GM21447 (cell line): ENCODE measurements around the gene HDAC11.

Experiments used
- ATAC-seq: cut with Tn5 transposase; IDR thresholded peaks from one replicate; pipeline ENCODE4 v1.9.1; 2021; ENCODE audit not compliant: unreplicated experiment

HDAC11 gene

DNA sequence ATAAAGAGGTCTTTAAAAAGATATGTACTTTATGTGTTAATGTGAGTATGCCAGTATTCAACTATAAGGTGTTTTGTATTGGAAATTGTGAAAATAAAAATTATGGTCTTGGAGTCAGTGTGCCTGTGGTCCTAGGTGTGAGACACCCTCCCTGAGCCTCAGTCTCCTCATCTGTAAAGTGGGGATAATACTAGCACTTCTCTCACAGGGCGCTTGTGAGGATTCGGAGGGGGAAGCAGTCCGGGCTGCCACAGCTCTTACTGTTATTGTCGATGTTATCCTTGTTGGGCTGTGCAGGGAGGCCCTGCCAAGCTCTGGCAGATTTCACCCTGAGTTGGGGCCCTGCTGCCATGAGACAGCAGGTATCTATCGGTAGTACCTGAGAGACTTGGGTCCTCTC is 42.1 kb downstream of the HDAC11 start:
- no peak for ATAC-seq

DNA sequence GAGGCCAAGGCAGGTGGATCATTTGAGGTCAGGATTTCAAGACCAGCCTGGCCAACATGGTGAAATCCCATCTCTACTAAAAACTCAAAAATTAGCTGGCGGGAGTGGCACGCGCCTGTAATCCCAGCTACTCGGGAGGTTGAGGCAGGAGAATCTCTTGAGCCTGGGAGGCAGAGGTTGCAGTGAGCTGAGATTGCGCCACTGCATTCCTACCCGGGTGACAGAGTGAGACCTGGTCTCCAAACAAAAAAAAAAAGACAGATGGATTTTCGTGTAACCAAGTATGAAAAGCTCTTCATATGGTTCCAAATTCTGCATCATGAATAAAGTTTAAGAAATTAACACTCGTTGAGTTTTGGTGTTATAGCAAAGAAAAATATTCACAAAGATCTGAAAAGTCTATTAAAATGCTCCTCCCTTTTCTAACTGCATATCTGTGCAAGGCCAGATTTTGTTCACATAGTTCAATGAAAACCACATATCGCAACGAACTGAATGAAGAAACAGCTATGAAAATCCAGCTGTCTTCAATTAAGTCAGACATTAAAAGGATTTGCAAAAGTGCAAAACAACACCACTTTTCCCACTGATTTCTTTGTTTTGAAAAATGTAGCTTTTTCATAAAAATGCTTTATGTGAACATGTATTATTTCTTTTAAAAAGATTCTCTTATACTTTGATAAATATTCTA is 45.0 kb downstream of the HDAC11 start:
- ATAC-seq: no peak

DNA sequence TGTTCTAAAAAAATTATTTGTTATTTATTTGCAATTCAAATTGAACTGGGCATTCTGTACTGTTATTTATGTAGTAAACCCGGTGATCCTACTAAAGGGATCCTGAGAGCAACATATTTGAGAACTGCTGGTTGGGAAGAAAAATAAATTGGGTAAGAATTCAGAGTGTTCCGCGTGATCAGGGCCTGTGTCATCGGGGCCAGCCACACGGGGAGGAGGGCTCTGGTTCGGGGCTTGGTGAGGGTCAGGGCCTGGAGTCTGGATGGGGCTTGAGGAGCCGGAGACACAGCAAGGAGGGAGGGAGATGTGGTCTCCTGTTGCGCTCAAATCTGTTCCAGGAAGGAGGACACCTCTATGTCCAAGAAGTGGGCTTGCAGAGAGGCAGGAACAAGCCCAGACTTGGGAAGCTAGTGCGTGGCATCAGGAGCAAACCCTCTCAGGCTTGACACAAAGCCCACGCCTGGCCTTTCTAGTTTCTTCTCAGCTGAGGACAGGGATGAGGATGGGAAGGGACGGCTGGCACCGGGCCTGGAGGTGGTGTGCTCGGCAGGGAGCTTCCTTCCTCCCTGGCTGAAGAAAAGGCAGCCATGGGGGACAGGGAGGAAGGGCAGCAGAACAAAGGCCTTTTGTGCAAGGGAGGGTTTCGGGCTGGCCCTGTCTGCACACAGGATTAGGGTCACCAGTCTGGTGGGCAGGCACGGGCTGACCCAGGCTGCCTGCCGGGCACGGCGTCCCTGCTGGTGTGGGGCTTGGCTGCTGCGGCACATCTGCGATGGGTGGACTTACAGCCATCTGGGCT is 45.9 kb downstream of the HDAC11 start:
- no peak for ATAC-seq

DNA sequence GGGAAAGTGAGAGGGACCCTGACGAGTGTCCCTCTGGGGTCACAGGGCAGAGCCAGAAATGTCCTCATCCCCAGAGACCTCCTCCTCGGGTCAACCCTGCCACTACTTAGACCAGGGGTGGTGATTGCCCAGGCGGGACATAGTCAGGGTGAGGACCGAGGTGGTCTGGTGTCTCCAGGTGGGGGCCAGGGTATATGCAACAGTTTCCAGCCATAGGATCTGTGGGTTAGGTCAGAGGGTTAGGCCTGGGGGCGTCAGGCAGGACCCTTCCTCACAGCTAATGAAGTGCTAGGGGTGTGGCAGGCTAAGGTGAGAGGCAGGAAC is 46.5 kb downstream of the HDAC11 start:
- ATAC-seq: no peak

DNA sequence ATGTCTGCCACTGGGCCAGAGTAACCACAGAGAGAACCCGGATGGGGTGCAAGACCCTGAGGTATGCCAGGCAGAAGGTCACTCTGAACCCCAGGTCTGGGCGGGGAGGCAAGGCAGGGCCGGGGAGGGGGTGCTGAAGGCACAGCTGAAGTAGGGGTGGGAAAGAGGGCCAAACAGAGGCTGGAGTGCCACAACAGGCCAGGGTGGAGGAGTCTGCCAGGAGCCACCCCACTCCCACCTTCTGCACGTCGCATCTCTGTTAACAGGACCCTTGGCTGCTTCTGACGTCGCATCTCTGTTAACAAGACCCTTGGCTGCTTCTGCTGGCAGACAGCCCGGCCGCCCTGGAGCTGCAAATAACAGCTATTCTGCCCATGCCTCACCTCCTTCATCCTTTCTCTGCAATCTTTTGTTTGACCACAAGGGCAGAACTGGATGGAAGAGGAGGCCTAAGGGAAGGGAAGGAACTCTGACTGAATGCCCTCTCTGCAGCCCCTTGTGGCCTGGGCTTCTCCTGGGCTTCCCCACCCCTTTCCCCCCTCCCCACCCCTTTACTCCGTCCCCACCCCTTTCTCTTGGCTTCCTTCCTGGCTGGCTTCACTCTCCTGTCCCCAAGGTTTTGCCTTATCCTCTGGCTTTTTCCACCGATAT is 48.2 kb downstream of the HDAC11 start:
- no peak for ATAC-seq

DNA sequence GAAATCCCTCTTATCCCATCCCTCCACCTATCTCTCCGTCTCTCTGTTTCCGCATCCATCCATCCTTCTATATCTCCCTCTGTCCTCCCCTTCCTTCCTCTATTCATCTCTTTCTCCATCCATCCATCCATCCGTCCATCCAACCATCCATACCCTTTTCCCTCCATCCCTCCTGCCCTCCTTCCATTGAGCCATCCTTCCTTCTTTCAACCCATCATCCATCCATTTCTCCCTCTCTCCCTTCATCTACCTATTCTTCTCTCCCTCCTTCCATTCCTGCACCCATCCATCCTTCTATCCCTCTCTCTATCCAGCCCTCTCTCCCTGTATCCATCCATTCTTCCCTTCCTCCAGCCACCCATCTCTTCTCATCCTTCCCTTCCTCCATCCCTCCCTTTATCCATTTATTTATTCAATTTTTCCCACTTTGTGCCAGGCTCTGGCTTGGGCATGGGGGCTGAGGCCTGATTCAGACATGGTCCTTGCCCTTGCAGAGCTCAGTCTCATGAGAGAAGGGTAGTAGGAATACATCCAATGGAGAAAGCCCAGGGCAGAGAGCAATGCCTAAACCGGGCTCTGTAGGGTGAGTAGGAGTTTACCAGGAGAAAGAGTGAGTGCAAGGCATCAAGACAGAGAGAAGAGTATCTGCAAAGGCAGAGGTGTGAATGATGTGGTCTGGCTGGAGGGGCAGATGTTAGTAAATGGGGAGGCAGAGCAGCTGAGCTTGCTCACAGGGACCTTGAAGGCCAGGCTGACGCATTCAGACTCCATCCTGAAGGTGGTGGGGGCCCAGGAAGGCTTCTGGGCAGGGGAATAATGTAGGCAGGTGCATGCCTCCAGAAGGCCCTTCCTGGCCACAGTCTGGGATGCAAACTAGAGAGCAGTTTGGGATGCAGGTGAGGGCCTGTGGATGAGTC is 49.3 kb downstream of the HDAC11 start:
- no peak for ATAC-seq

DNA sequence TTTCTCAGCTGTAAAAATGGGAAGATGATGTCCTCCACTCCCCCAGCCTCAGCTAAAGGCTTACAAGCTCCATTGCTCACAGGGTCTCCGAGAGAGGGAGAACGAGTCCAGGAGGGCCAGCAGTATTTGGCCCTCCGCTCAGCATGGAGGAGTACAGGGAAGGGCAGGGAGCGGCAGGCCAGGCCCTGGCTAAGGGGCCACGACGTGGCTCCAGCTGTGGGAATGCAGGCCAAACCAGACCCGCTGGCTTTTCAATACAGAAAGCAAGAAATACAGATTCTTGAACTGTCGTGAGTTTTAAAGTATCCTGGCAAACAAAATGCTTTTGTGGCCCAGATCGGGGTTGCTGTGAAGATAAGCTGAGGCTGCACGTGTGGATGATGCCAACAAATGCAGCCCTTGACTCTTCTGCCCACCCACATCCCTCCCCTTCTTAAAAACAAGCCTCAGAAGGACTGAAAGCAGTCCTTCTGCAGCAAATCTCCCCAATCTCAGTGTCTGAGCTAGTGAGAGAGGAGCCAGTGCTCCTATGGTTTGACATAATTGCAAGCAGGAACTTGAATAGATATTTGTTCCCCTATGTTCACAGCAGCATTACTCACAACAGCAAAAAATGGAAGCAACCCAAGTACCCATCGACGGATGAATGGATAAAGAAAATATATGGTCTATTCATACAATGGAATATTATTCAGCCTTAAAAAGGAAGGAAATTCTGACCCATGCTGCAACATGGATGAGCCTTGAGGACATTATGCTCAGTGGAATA is 50.3 kb downstream of the HDAC11 start:
- no peak for ATAC-seq

DNA sequence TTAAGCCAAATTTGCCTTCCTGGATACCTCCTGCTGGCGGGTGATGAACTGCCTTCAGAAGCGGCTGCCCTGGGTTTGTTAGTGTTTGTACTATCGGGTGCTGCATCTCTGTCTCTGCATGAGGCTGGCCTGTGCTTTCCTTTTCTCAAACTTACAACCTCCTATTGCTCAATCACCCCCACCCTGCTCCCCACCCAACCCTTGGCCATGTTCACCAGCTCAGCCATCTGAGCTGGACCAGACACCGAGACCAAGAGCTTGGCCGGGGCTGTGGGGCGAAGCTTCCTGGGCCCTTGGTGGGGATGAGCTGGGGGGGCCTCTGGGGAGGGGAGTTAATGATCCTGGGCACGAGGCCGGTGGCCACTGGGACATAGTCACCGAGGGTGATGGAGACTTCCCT is 52.0 kb downstream of the HDAC11 start:
- ATAC-seq: no peak

DNA sequence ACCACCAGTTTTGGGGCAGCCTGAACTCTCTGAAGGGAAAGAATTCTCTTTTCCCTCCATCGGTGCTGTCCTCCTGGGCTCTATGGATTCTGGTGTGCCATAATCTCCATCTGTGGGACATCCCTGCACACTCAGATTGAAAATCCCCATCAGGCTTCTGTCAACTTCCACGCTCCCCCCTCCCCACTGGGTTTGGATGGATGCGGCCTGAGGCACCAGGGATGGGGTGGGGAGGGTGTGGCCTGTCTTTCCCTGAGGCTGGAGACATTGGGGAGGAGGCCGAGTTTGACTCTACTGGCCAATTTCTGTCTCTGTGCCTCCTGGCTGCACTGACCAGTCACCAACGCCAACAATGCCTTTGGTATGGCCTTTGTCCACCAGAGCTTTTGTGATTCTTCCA is 52.5 kb downstream of the HDAC11 start:
- no peak for ATAC-seq

DNA sequence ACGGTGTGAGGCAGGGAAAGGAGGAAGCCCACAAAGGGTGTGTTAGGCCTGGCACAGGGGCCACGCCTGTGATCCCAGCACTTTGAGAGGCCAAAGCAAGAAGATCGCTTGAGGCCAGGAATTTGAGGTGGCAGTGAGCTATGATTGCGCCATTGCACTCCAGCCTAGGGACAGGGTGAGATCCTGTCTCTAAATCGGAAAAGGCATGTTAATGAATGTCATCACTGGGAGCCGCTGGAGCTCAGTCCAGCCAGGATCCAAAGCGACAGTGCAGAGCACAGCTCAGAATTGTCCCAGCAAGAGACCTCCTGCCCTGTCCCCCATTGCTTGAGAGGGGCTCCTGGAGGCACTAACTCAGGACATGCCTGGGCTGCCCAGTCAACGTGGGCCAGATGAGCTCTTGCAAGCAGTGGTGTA is 53.8 kb downstream of the HDAC11 start:
- no peak for ATAC-seq

DNA sequence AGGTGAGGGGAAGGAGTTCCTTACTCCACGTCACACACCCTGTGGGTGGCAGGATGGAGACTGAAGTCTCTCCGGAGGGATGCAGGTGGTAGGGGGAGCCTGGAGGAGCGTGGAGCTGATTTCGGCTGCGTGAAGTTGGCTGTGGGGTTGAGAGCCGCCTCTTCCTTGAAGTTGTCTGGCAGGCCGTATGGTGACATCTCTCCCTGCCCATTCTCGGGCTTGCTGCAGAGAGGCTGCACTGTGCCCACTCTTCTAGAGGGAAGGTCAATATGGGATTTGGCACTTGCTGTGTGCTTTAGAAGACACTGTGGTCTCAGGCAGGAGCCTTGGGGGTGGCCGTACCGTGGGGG is 55.4 kb downstream of the HDAC11 start:
- ATAC-seq: no peak

DNA sequence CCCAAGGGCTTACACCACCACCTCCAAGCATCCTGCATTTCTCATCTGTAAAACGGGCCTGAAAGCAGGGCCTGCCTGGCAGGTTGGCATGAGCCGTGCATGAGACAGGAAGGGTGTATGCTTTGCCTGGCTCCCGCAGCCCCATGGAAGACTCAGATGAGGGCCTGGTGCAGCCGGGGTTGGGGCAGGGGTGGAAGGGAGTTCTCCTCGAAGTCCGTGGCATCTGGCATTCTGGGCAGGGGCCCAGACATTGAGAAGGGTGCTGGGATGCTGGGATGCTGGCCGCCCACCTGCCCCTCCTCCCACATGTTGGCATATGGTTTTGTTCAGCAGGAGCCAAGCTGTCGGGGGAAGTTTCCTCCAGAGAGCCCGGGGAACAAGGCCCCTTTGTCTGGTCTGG is 55.8 kb downstream of the HDAC11 start:
- no peak for ATAC-seq

DNA sequence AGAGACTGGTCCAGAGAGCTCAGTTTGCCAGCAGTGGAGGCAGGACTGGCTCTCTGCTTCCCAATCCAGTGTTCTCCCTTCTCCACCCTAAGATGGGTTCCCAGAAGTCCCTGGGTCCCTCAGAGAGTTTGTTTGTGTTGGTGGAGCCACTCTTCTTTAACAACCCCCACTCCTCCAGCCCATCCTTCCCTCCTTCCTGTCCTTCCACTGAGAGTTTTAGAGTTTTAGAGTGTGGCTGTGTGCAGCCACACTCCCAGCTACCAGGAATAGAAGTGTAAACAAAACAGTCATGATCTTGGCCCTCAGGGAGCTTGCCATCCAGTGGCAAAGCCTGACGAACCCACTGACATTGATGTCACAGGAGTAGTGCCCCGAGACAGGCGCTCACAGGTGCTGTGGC is 56.3 kb downstream of the HDAC11 start:
- ATAC-seq: no peak

DNA sequence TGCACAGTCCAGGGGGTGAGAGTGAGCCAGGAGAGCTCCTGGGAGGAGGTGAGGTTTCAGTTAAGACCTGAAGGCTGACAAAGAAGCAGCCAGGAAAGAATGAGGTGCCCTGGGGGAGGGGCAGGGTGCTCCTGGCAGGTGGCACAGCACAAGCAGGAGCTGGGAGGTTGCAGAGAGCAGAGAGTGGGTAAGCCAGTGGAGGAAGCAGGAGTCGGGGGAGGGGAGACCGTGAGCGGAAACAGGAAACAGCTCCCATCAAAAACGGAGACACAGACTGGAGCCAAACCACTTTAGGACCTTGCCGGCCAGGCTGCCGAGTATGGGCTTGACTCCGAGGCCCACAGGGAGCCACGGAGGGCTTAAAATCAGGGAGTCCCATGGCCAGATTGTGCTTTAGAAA is 56.7 kb downstream of the HDAC11 start:
- no peak for ATAC-seq

DNA sequence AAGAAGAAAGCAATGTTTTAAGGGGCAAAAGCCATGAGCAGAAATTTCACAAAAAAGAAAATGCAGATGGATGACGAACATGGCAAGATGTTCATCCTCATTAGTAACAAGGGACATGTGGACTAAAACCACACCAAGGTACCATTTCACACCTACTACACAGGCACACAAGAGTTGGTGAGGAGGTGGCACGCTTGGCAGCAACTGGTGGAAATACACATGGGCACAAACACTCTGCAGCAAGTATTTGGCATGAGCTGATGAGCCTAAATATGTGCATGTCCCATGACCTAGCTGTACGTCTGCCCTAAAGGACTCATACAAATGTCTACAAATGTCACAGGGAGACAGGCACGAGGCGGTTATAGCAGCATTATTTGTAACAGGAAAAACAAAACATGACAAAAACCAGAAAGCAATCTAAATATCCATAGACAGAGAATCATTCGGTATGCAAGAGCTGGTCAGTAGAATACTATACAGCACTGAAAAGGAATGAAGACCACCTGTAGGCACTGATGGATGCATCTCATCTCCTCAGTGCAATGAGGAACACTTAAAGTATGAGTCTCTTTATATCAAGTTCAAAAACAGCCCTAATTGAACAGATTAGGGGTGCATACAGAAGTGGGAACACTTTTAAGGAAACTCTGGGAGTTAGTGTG is 57.3 kb downstream of the HDAC11 start:
- no peak for ATAC-seq

DNA sequence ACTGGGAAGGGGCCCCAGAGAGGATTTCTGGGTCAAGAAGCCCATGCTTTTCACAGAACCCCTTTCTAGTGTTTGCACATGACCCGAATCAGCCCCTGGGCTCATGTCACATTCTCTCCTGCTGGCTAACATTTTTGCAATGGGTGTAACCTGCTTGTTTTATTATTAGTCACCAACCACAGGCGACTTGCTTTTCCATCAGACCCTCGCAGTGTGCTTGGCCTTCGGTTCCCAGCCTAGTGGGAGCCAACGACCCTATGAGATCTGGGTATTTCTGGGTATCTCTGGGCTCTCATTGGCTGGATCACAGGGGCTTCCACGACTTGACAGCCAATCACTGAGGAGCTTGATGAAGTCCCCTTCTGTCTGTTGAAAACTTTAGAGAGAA is 57.8 kb downstream of the HDAC11 start:
- ATAC-seq: no peak

DNA sequence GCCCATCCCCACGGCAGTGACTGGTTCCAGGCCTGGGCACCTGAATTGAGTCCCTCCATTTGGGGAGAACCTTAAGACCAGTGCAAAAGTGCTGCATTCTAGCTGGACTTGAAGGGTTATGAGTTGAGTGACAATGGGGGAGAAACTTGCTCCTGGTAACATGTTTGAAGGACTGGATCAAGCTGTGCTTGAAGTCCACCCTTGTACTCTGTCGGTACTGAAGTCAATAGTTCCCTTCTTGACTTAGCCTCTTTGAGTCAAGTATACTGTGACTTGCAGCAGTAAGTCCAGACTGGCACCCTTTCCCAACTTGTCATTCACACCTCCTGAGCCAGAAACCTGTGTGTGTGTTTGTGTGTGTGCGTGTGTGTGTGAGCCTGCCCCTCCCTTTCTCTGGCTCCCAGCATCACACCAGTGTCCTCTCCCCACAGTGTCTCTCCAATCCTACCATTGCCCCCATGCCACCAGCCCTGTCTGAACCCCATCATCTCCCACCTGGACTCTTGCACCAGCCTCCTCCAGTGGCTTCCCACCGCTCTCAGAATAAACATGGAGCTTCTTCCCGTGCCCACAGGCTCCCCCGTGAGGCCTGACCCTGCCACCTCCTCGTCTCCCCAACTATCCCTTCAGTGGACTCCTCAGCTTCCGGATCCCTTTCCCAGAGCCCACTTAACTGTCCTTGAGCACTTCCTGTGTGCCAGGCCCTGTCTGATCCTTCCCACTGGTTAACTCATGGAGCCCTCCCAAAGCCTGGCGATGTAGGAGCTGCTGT is 58.6 kb downstream of the HDAC11 start:
- ATAC-seq: no peak

DNA sequence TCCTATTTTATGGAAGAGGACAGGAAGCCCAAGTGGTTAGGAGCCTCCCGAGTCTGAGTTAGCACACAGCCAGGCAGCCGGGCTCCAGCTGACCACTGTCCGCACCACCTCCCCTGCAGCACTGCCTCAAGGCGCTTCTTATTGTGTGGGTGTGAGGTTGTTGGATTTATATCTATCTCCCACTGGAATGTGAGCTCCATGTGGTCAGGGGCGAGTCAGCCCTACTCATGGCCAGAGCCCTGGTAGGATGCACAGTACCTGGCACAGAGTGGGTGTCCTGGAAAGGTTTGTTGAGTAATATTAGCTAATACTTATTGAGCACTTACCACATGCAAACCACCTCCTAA is 59.2 kb downstream of the HDAC11 start:
- ATAC-seq: no peak

DNA sequence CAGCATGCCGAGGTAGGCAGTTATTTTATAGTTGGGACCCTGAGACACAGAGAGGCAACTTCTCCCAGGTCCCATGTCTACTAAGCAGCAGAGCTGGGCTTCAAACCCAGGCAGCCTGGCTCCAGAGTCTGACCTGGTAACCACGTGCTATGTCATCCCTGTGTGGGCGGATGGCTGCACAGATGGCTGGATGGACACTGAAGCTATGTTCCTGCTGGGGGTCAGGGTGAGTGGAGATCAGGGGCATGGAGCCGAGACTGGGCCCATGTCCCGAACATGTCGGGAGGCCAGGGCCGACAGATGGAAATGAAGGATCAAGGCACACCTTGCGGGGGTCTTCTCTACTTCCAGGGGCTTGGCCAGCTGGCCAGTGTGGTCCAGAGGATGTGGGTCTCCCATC is 59.6 kb downstream of the HDAC11 start:
- ATAC-seq: no peak
